Measurements from ENCODE around the gene ATP2B2. TPM values are rescaled to one million over a fixed set of nuclear protein-coding genes. Genes with fewer than 3 reads are reported as not detected.

The ATP2B2 gene
- total RNA-seq (not detected), polyA plus RNA-seq (not detected), total RNA-seq (0 reads per million in 6 experiments)

GRCh38 chr3:10505050-10505790, at the start of gene ATP2B2:
Gene ATP2B2, minus strand, starts transcription at chr3:10505586. Its CDS starts 56,043 bp downstream, at chr3:10449543.
- peaks cover 0 to 5% (median 2%) of the 10 kb centered on the region in 4 donors for H3K4me1 Mint-ChIP-seq
- peak within 1 kb of the TSS; percentile 60 to 73 (median 66) for H3K4me3 Mint-ChIP-seq
- no peaks in the 10 kb centered on the region for H3K9me3 Mint-ChIP-seq
- peak in 5 of 10 donors; percentile 2 to 25 (median 14) for DNase-seq
- peaks cover 0 to 25% (median 6%) of the 10 kb centered on the region in 5 donors for H3K27me3 Mint-ChIP-seq
- POLR2A ChIA-PET: no interaction called here
- H3K27ac Mint-ChIP-seq: peak within 1 kb of the TSS in 1 of 10 donors; percentile 33
- ATAC-seq: peak; percentile 66 to 83
- H3K36me3 Mint-ChIP-seq: no peaks in the 10 kb centered on the region

DNA sequence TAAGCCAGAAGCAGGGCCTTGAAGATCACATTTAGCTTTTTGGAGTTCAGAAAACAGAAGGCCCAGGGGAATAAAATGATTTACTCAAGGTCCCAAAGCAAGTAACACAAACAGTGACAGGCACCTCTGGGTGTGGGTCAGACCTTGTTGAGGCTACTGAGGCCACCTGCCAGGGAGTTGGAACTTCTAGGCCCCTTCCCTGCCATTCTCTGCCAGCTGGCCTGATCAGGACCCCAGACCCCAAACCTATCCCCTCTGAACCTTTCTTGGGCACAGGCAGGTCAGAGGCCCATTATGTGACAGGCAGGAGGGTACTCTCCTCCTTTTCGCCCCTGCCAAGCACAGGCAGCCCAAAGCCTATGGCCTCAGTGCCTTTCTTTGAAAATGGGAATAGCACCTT, 49.4 kb upstream of the ATP2B2 start:
- no peak for DNase-seq
- H3K9me3 Mint-ChIP-seq: no peaks in the 10 kb centered on the region

DNA sequence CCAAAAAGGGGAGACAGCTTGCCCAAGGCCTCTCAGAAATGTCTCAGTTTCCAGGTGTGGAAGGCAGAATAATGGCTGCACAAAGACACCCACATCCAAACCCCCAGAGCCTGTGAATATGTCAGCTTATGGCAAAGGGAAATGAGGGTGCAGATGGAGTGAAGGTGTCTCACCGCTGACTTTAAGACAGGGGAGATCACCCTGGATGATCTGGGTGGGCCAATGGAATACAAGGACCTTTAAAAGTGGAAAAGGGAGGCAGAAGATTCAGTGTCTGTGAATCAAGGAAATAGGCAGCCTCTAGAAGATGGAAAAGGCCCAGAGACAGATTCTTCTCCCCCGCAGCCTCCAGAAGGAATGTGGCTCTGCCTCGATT, 48.8 kb upstream of the ATP2B2 start:
- ATAC-seq (no peak), DNase-seq (no peak)
- no peak overlapping the region for H3K4me3 Mint-ChIP-seq
- H3K27ac Mint-ChIP-seq: no peak overlapping the region
- POLR2A ChIA-PET: no interaction called here
- H3K9me3 Mint-ChIP-seq: no peaks in the 10 kb centered on the region
- no peaks in the 10 kb centered on the region for H3K36me3 Mint-ChIP-seq
- H3K4me1 Mint-ChIP-seq: peaks cover 6 to 37% (median 17%) of the 10 kb centered on the region in 4 donors
- peaks cover 0 to 3% (median 2%) of the 10 kb centered on the region in 5 donors for H3K27me3 Mint-ChIP-seq

More for the DNA sequence above, 49.4 kb upstream of the ATP2B2 start:
- no peak overlapping the region for H3K27ac Mint-ChIP-seq
- peaks cover 0 to 4% (median 0%) of the 10 kb centered on the region in 5 donors for H3K27me3 Mint-ChIP-seq
- H3K4me1 Mint-ChIP-seq: peaks cover 6 to 34% (median 17%) of the 10 kb centered on the region in 4 donors
- no peaks in the 10 kb centered on the region for H3K36me3 Mint-ChIP-seq
- POLR2A ChIA-PET: no interaction called here
- no peak overlapping the region for H3K4me3 Mint-ChIP-seq
- ATAC-seq: no peak

DNA sequence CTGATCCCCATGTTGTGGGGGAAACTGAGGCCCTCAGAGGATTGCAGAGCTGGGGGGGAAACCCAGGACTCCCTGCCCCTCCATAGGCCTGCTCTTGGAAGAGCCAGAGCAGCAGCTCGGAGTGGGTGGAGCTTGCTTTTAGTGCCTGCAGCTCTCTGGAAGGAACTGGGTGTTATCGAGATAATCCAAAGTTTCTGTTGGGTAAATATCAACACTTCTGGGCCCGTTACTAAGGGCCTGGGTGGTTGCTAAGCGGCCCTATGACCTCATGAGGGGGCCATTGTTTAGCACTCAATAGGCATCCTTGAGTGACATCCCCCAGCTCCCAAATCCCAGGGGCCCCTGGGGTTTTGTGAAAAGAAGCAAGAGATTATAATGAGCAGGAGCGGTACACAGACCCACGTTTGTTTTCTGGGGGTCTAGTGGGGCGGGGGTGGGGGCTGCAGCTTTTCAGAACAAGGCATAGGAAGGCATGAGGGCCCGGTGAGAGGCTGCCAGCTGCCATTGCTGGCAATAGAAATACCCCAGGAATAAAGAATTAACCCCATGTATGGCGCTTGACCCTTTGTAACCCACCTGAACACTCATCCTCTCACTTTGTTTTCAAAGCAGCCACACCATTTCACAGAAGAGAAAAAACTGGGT, 48.3 kb upstream of the ATP2B2 start:
- no peaks in the 10 kb centered on the region for H3K36me3 Mint-ChIP-seq
- H3K4me3 Mint-ChIP-seq: no peak overlapping the region
- no peak overlapping the region for H3K27ac Mint-ChIP-seq
- ATAC-seq (no peak), DNase-seq (no peak)
- peaks cover 6 to 42% (median 17%) of the 10 kb centered on the region in 4 donors for H3K4me1 Mint-ChIP-seq
- no peaks in the 10 kb centered on the region for H3K9me3 Mint-ChIP-seq
- POLR2A ChIA-PET: no interaction called here
- peaks cover 0 to 3% (median 0%) of the 10 kb centered on the region in 5 donors for H3K27me3 Mint-ChIP-seq

- POLR2A ChIA-PET: no interaction called here
- peak overlapping the region in 4 of 10 donors; percentile 33 to 73 (median 49) for H3K27ac Mint-ChIP-seq
- H3K4me1 Mint-ChIP-seq: peaks cover 6 to 43% (median 17%) of the 10 kb centered on the region in 4 donors
- H3K27me3 Mint-ChIP-seq: peaks cover 0 to 6% (median 2%) of the 10 kb centered on the region in 5 donors
- peak overlapping the region in 7 of 10 donors; percentile 49 to 66 (median 58) for H3K4me3 Mint-ChIP-seq
- no peaks in the 10 kb centered on the region for H3K9me3 Mint-ChIP-seq
- H3K36me3 Mint-ChIP-seq: no peaks in the 10 kb centered on the region
- ATAC-seq (peak; percentile 27 to 32), DNase-seq (peak in 1 of 10 donors; percentile 45)
Observed at GRCh38 chr3:10552631-10552943, 47.2 kb upstream of the ATP2B2 start.

DNA sequence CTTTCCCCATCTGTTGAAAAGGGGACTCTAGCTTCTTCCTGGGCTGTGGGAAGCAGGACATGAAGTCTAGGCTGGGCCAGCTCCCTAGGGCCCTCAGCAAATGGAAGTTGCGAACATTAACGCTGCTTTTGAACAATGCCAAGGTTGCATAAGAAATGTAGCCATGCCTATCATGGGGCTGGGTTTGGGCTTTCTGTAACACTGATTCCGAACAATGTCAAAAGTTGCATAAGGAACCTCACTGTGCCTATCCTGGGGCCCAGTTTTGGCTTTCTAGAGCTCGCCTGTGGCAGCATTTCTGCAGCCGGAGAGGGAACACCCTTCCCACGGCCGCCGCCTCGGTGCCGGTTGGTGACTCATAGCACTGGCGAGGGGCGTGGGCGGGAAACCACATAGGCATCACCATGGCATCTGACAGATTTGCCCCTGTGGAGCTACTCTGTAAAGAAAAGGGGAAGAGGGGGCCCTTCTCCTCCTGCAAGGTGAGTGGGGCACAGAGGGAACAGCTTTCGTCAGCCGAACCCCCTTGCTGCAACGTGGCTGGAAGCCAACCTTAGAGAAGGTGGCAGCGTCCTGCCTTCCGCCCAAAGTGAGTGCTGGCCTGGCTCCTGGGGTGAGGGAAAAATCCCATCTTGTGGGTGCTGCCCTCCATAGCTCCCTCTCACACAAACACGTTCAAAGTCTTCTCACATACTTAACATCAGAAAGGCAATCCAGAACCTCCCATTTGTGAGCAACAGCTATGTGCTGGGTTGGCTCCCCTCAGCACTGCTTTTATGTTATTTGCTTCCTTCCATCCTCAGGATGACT, 46.6 kb upstream of the ATP2B2 start:
- peaks cover 0 to 11% (median 2%) of the 10 kb centered on the region in 5 donors for H3K27me3 Mint-ChIP-seq
- no peaks in the 10 kb centered on the region for H3K9me3 Mint-ChIP-seq
- H3K4me1 Mint-ChIP-seq: peaks cover 6 to 41% (median 17%) of the 10 kb centered on the region in 4 donors
- H3K4me3 Mint-ChIP-seq: peak overlapping the region in 7 of 10 donors; percentile 49 to 66 (median 58)
- no peaks in the 10 kb centered on the region for H3K36me3 Mint-ChIP-seq
- POLR2A ChIA-PET: no interaction called here
- peak; percentile 16 to 69 (median 28) for DNase-seq
- peak overlapping the region in 6 of 10 donors; percentile 31 to 73 (median 44) for H3K27ac Mint-ChIP-seq
- peak; percentile 86 to 91 for ATAC-seq

- DNase-seq: peak in 1 of 10 donors; percentile 45
- no peak for ATAC-seq
- peak overlapping the region in 1 of 10 donors; percentile 22 for H3K4me3 Mint-ChIP-seq
- POLR2A ChIA-PET: no interaction called here
- peak overlapping the region in 1 of 10 donors; percentile 9 for H3K27ac Mint-ChIP-seq
- H3K27me3 Mint-ChIP-seq: peaks cover 0 to 17% (median 3%) of the 10 kb centered on the region in 5 donors
- no peaks in the 10 kb centered on the region for H3K36me3 Mint-ChIP-seq
- H3K4me1 Mint-ChIP-seq: peaks cover 6 to 41% (median 17%) of the 10 kb centered on the region in 4 donors
- no peaks in the 10 kb centered on the region for H3K9me3 Mint-ChIP-seq
Observed at GRCh38 chr3:10551139-10551538, 45.8 kb upstream of the ATP2B2 start.

- H3K27me3 Mint-ChIP-seq: peaks cover 0 to 17% (median 3%) of the 10 kb centered on the region in 5 donors
- peaks cover 6 to 41% (median 17%) of the 10 kb centered on the region in 4 donors for H3K4me1 Mint-ChIP-seq
- ATAC-seq: no peak
- POLR2A ChIA-PET: no interaction called here
- no peaks in the 10 kb centered on the region for H3K9me3 Mint-ChIP-seq
- H3K4me3 Mint-ChIP-seq: peak overlapping the region in 1 of 10 donors; percentile 19
- DNase-seq: no peak
- no peaks in the 10 kb centered on the region for H3K36me3 Mint-ChIP-seq
- H3K27ac Mint-ChIP-seq: no peak overlapping the region
Observed at GRCh38 chr3:10550705-10551104, 45.3 kb upstream of the ATP2B2 start.

GRCh38 chr3:10549617-10550230, 44.3 kb upstream of the ATP2B2 start:
- Mint-ChIP-seq H3K27ac (peak overlapping the region in 2 of 10 donors; percentile 0 to 38), H3K27me3 (peaks cover 0 to 19% (median 4%) of the 10 kb centered on the region in 5 donors), H3K4me3 (no peak overlapping the region), H3K4me1 (peaks cover 6 to 41% (median 17%) of the 10 kb centered on the region in 4 donors), H3K9me3 (peaks cover 0 to 2% (median 0%) of the 10 kb centered on the region in 9 donors), H3K36me3 (peaks cover 0 to 2% (median under 1%) of the 10 kb centered on the region in 3 donors)
- ATAC-seq (no peak), DNase-seq (no peak)
- POLR2A ChIA-PET: no interaction called here

DNA sequence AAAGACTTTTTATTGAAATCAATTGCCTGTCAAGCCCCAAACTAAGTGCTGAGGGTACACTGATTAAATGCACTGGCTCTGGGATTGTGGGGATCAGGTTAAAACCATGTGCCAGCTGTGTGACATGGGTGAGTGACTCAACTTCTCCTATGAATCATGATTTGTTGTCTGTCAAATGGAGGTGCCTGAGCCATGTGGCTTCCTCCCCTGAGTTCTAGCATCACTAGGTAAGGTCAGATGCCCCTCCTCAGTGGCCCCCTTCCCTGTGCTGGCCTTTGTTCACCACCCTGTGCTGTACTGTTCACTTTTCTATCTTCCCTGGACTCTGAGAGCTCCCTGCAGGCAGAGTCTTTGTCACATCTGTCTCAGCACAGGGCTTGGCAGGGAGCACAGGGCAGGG, 43.6 kb upstream of the ATP2B2 start:
- Mint-ChIP-seq H3K36me3 (peaks cover 0 to 4% (median 2%) of the 10 kb centered on the region in 3 donors), H3K9me3 (peaks cover 0 to 4% (median 0%) of the 10 kb centered on the region in 9 donors), H3K27me3 (peaks cover 0 to 22% (median 4%) of the 10 kb centered on the region in 5 donors), H3K4me3 (no peak overlapping the region), H3K4me1 (peaks cover 6 to 41% (median 17%) of the 10 kb centered on the region in 4 donors), H3K27ac (peak overlapping the region in 2 of 10 donors; percentile 10 to 76)
- POLR2A ChIA-PET: no interaction called here
- DNase-seq: no peak
- ATAC-seq: no peak

GRCh38 chr3:10547841-10548783, 42.7 kb upstream of the ATP2B2 start:
- no peak overlapping the region for H3K4me3 Mint-ChIP-seq
- H3K4me1 Mint-ChIP-seq: peaks cover 6 to 41% (median 17%) of the 10 kb centered on the region in 4 donors
- POLR2A ChIA-PET: no interaction called here
- DNase-seq: no peak
- peaks cover 0 to 22% (median 4%) of the 10 kb centered on the region in 5 donors for H3K27me3 Mint-ChIP-seq
- H3K27ac Mint-ChIP-seq: no peak overlapping the region
- ATAC-seq: no peak
- H3K36me3 Mint-ChIP-seq: peaks cover 0 to 4% (median 2%) of the 10 kb centered on the region in 3 donors
- H3K9me3 Mint-ChIP-seq: peaks cover under 1 to 7% (median 2%) of the 10 kb centered on the region in 9 donors

All from naive thymus-derived CD8-positive, alpha-beta T cell (primary cell).